ENCODE results near the gene TPT1. TPM values are rescaled to one million over a fixed set of nuclear protein-coding genes. Genes with fewer than 3 reads are reported as not detected.

The TPT1 gene
- total and polyA plus RNA-seq, 4 donors, result 2,791 to 8,629 (median 4,381) TPM

GRCh38 chr13:45297456-45298205 lies 43.4 kb downstream of the TPT1 start:
- ATAC-seq (ENCODE audit: insufficient read depth, low FRiP score) (no peak), DNase-seq (no peak)
- Histone ChIP-seq H3K27me3 (ENCODE audit: control insufficient read depth in 3 of 3, insufficient read depth in 3 of 3, low read length in 2 of 3) (no peaks in the 10 kb centered on the region), H3K4me1 (ENCODE audit: control insufficient read depth in 5 of 5, insufficient read depth in 5 of 5, low read length in 5 of 5) (no peaks in the 10 kb centered on the region), H3K4me3 (no peak overlapping the region), H3K36me3 (ENCODE audit: control insufficient read depth in 4 of 4, insufficient read depth in 4 of 4, low read length in 4 of 4) (no peaks in the 10 kb centered on the region), H3K27ac (ENCODE audit: low read depth in 1 of 2, low read length in 1 of 2) (no peak overlapping the region), H3K9me3 (ENCODE audit: control insufficient read depth in 4 of 4, insufficient read depth in 3 of 4, low read length in 3 of 4) (no peaks in the 10 kb centered on the region), H3K9ac (ENCODE audit: insufficient read depth in 1 of 2, low read length in 2 of 2) (no peak overlapping the region)
- TF ChIP-seq CTCF (IDR thresholded peaks at IDR 0.05; ENCODE audit: control extremely low read depth, extremely low read depth), result no peak
- WGBS, 2 donors, result 90 to 93% methylated on average over 7 of the region's 7 CpGs

- no peak overlapping the region for H3K4me3 ChIP-seq
- ATAC-seq (ENCODE audit: insufficient read depth, low FRiP score), result no peak
Observed at GRCh38 chr13:45296259-45296658, 44.7 kb downstream of the TPT1 start.

GRCh38 chr13:45295536-45295935 lies 45.4 kb downstream of the TPT1 start:
- Histone ChIP-seq H3K27me3 (ENCODE audit: control insufficient read depth in 3 of 3, insufficient read depth in 3 of 3, low read length in 2 of 3) (no peaks in the 10 kb centered on the region), H3K9me3 (ENCODE audit: control insufficient read depth in 4 of 4, insufficient read depth in 3 of 4, low read length in 3 of 4) (no peaks in the 10 kb centered on the region), H3K4me3 (no peak overlapping the region), H3K9ac (ENCODE audit: insufficient read depth in 1 of 2, low read length in 2 of 2) (no peak overlapping the region), H3K36me3 (ENCODE audit: control insufficient read depth in 4 of 4, insufficient read depth in 4 of 4, low read length in 4 of 4) (no peaks in the 10 kb centered on the region), H3K27ac (ENCODE audit: low read depth in 1 of 2, low read length in 1 of 2) (no peak overlapping the region), H3K4me1 (ENCODE audit: control insufficient read depth in 5 of 5, insufficient read depth in 5 of 5, low read length in 5 of 5) (no peaks in the 10 kb centered on the region)
- DNase-seq (no peak), ATAC-seq (ENCODE audit: insufficient read depth, low FRiP score) (no peak)
- no peak for TF ChIP-seq CTCF (IDR thresholded peaks at IDR 0.05; ENCODE audit: control extremely low read depth, extremely low read depth)
- 75 to 76% methylated on average over 7 of the region's 7 CpGs for WGBS, 2 donors

More at GRCh38 chr13:45296259-45296658, 44.7 kb downstream of the TPT1 start:
- TF ChIP-seq CTCF (IDR thresholded peaks at IDR 0.05; ENCODE audit: control extremely low read depth, extremely low read depth), result no peak
- no peak overlapping the region for H3K9ac ChIP-seq (ENCODE audit: insufficient read depth in 1 of 2, low read length in 2 of 2)
- no peaks in the 10 kb centered on the region for H3K4me1 ChIP-seq (ENCODE audit: control insufficient read depth in 5 of 5, insufficient read depth in 5 of 5, low read length in 5 of 5)
- no peak for DNase-seq
- no peaks in the 10 kb centered on the region for H3K36me3 ChIP-seq (ENCODE audit: control insufficient read depth in 4 of 4, insufficient read depth in 4 of 4, low read length in 4 of 4)
- no peaks in the 10 kb centered on the region for H3K9me3 ChIP-seq (ENCODE audit: control insufficient read depth in 4 of 4, insufficient read depth in 3 of 4, low read length in 3 of 4)
- no peak overlapping the region for H3K27ac ChIP-seq (ENCODE audit: low read depth in 1 of 2, low read length in 1 of 2)
- no peaks in the 10 kb centered on the region for H3K27me3 ChIP-seq (ENCODE audit: control insufficient read depth in 3 of 3, insufficient read depth in 3 of 3, low read length in 2 of 3)

- H3K9ac ChIP-seq (ENCODE audit: insufficient read depth in 1 of 2, low read length in 2 of 2), result no peak overlapping the region
- peaks cover 0 to 3% (median 1%) of the 10 kb centered on the region in 4 donors for H3K36me3 ChIP-seq (ENCODE audit: control insufficient read depth in 4 of 4, insufficient read depth in 4 of 4, low read length in 4 of 4)
- H3K9me3 ChIP-seq (ENCODE audit: control insufficient read depth in 4 of 4, insufficient read depth in 3 of 4, low read length in 3 of 4), result no peaks in the 10 kb centered on the region
- no peak overlapping the region for H3K4me3 ChIP-seq
- WGBS, 2 donors, result 88 to 100% methylated on average over 1 of the region's 1 CpG
- no peaks in the 10 kb centered on the region for H3K4me1 ChIP-seq (ENCODE audit: control insufficient read depth in 5 of 5, insufficient read depth in 5 of 5, low read length in 5 of 5)
- ATAC-seq (ENCODE audit: insufficient read depth, low FRiP score), result no peak
- no peaks in the 10 kb centered on the region for H3K27me3 ChIP-seq (ENCODE audit: control insufficient read depth in 3 of 3, insufficient read depth in 3 of 3, low read length in 2 of 3)
- DNase-seq, result no peak
- no peak overlapping the region for H3K27ac ChIP-seq (ENCODE audit: low read depth in 1 of 2, low read length in 1 of 2)
- TF ChIP-seq CTCF (IDR thresholded peaks at IDR 0.05; ENCODE audit: control extremely low read depth, extremely low read depth), result no peak
Observed at GRCh38 chr13:45292176-45292575, 48.8 kb downstream of the TPT1 start.

All from lung (tissue), 12 donors.